ENCODE measurements around the gene HAUS8. TPM values are rescaled to one million over a fixed set of nuclear protein-coding genes. Genes with fewer than 3 reads are reported as not detected.

Gene HAUS8
- total and polyA plus RNA-seq, 2 of the 8 experiments (the other 6 are each of a cell fraction or from before 2014, with no cell fraction given), result 18.4 to 23.2 TPM

GRCh38 chr19:17031741-17032140 lies 43.5 kb downstream of the HAUS8 start:
- H2AK5ac ChIP-seq (ENCODE audit: low read depth, low read length), result no peak overlapping the region
- no peak overlapping the region for H2AFZ ChIP-seq (ENCODE audit: low read length)
- H3K23me2 ChIP-seq (ENCODE audit: low read depth, low read length), result peaks cover 3% of the 10 kb centered on the region; the same call in 1 of the 2 replicates
- DNase-seq (ENCODE audit: low read depth in 1 of 2, low spot score in 2 of 2) (no peak), FAIRE-seq (no peak)
- H3K79me1 ChIP-seq (ENCODE audit: low read depth, low read length), result no peaks in the 10 kb centered on the region
- H4K91ac ChIP-seq (replicated peaks; ENCODE audit: insufficient read length, low read length), result no peak overlapping the region
- TF ChIP-seq RNF2 (IDR thresholded peaks at IDR 0.05; ENCODE audit: borderline replicate concordance, low read depth, low read length, missing control alignments, poor library complexity, severe bottlenecking) (no peak), MAFK (IDR thresholded peaks at IDR 0.05; ENCODE audit: low read depth, low read length) (no peak), CEBPB (IDR thresholded peaks at IDR 0.05; ENCODE audit: low read depth, low read length) (no peak), SIX5 (IDR thresholded peaks at IDR 0.05; ENCODE audit: low read depth, low read length) (no peak), SP2 (IDR thresholded peaks at IDR 0.05; ENCODE audit: low read length) (no peak), RBBP5 (IDR thresholded peaks at IDR 0.05; ENCODE audit: borderline replicate concordance, low read depth, low read length) (no peak), POU5F1 (IDR thresholded peaks at IDR 0.05; ENCODE audit: low read depth, low read length) (no peak), SIRT6 (IDR thresholded peaks at IDR 0.05; ENCODE audit: low read length) (no peak), CBX5 (IDR thresholded peaks at IDR 0.05; ENCODE audit: low read depth, low read length) (no peak)
- H3K56ac ChIP-seq (replicated peaks; ENCODE audit: insufficient read length, low read depth, low read length), result no peak overlapping the region
- no peak overlapping the region for H3K27ac ChIP-seq (ENCODE audit: low read depth, low read length)
- no peak overlapping the region for H4K8ac ChIP-seq (ENCODE audit: extremely low read depth, insufficient read depth, low read length)
- no peak overlapping the region for H3K4me2 ChIP-seq (ENCODE audit: insufficient read depth in 1 of 2, low read depth in 2 of 2, low read length in 2 of 2)
- peaks cover 0 to 5% (median 2%) of the 10 kb centered on the region in 4 experiments; a peak in 2 of 7 replicates for H3K4me1 ChIP-seq (replicated peaks in 1 of 4; ENCODE audit: control insufficient read depth in 3 of 4, insufficient read depth in 4 of 4, low read length in 3 of 4)
- no peak overlapping the region for H2BK5ac ChIP-seq (ENCODE audit: low read depth, low read length)
- H2BK12ac ChIP-seq (ENCODE audit: low read depth, low read length), result no peak overlapping the region
- H4K5ac ChIP-seq (ENCODE audit: insufficient read length, low read depth, low read length), result no peak overlapping the region
- no peak overlapping the region for H2BK15ac ChIP-seq (ENCODE audit: low read length)
- no peak overlapping the region for H3K4me3 ChIP-seq (ENCODE audit: extremely low read depth in 1 of 4, insufficient read depth in 2 of 4, low read depth in 3 of 4, low read length in 4 of 4)
- ChIA-PET POLR2A (ENCODE audit: partially characterized antibody) (no interaction called here), CTCF (ENCODE audit: partially characterized antibody) (interaction anchor here (1.9 kb wide), 1 partner anchor 9 kb away, joined by 6 read pairs; no protein-coding TSS in a partner anchor)
- H3K14ac ChIP-seq (ENCODE audit: insufficient read length), result no peak overlapping the region
- no peak overlapping the region for H3K18ac ChIP-seq (ENCODE audit: extremely low read depth, low read length)
- no peak overlapping the region for H3K9ac ChIP-seq (replicated peaks in 1 of 4; ENCODE audit: extremely low read depth in 1 of 4, low read depth in 3 of 4, low read length in 3 of 4)
- 94% methylated on average over 6 of the region's 6 CpGs; no CpG with 5 or more reads in 1 of the 2 experiments for WGBS, 2 experiments (ENCODE audit: extremely low coverage in 1 of 2, insufficient coverage in 1 of 2, insufficient read length in 1 of 2, insufficient replicate concordance in 2 of 2, low coverage in 1 of 2, low lambda C conversion rate in 2 of 2, missing lambda C conversion rate in 1 of 2)
- no peak overlapping the region for H3K4ac ChIP-seq (replicated peaks; ENCODE audit: insufficient read length, low read depth, low read length)
- no peak overlapping the region for H2BK120ac ChIP-seq (replicated peaks; ENCODE audit: low read depth, low read length)
- H3K79me2 ChIP-seq (ENCODE audit: control insufficient read depth in 1 of 2, insufficient read depth in 2 of 2, low read length in 2 of 2), result no peaks in the 10 kb centered on the region
- H3K27me3 ChIP-seq (replicated peaks in 1 of 4; ENCODE audit: control insufficient read depth in 3 of 4, extremely low read depth in 1 of 4, insufficient read depth in 3 of 4, low read length in 3 of 4), result no peaks in the 10 kb centered on the region; a peak in 1 of 7 replicates
- H2BK20ac ChIP-seq (ENCODE audit: low read length), result no peak overlapping the region
- no peaks in the 10 kb centered on the region for H3K9me3 ChIP-seq (ENCODE audit: insufficient read depth in 2 of 2, low read depth in 1 of 2, low read length in 1 of 2)
- no peaks in the 10 kb centered on the region for H4K20me1 ChIP-seq (replicated peaks in 1 of 2; ENCODE audit: control insufficient read depth in 1 of 2, insufficient read depth in 2 of 2, low read length in 2 of 2)
- H3K23ac ChIP-seq (ENCODE audit: insufficient read length), result no peak overlapping the region
- no peaks in the 10 kb centered on the region for H3K36me3 ChIP-seq (ENCODE audit: control insufficient read depth in 2 of 4, insufficient read depth in 4 of 4, low read length in 3 of 4)

Data from H1 (cell line).